ENCODE results near the gene RAPGEF1.

GRCh38 chr9:131545003-131545785 lies 194.7 kb downstream of the RAPGEF1 start, which contains the start of gene PRRT1B:
- TF ChIP-seq CTCF (IDR thresholded peaks at IDR 0.05) (no peak), POLR2A (IDR thresholded peaks at IDR 0.05) (no peak), EP300 (IDR thresholded peaks at IDR 0.05) (no peak)

Measured in tibial nerve (tissue), 4 donors.